Posterior vena cava (tissue), 2 donors: ENCODE data around the gene ZNF783. TPM values are rescaled to one million over a fixed set of nuclear protein-coding genes. Genes with fewer than 3 reads are reported as not detected.
A peak's percentile ranks its signal among the peaks of the same experiment; 100 is the strongest.
"Not testable (repeated sequence)": the region's sequence is repeated elsewhere in the genome, so short reads cannot be mapped to it uniquely, and the experiment has no call there.

Source experiments
- DNase-seq: peaks from one replicate; pipeline ENCODE4 v3.0.0-alpha.2; 2020; ENCODE audit warnings: low spot score
- intact Hi-C, 2 donors: fragments of 100-400 bp; cut with DNase I; formaldehyde crosslinking; loops; one replicate each; pipeline versions ENCODE4 v1.14.1 to v1.14.2; 2022 to 2023
- long read RNA-seq, 2 donors: library from polyadenylated mRNA; unstranded; transcript quantifications; one replicate each; pipeline ENCODE4 v2.0.0, GENCODE V29; 2020 to 2021
- total RNA-seq, 2 donors: library from RNA; stranded (reverse); fragmentation: NEBNext Ultra II Directional; extraction: Animal tissue kit (Norgen Biotek cat#: 25700); gene quantifications; one replicate each; pipeline ENCODE4 v1.2.1, GENCODE V29; 2021
- donor health status: DM: yes; HTN: yes; CAD: no.
- donor health status: DM: yes; HTN: yes; CAD: no.

Gene ZNF783
- 10 to 100 TPM; 10.8 to 16.3 TPM for total RNA-seq
- long read RNA-seq, donor 1, partial matches to known transcripts: 6 of 10 reads
- long read RNA-seq, donor 1, other reads (novel, unspliced or antisense): 4 of 10 reads
- long read RNA-seq, donor 2, partial matches to known transcripts: 3 of 21 reads
- long read RNA-seq, donor 2, other reads (novel, unspliced or antisense): 18 of 21 reads

GRCh38 chr7:149261829-149262617, at the start of gene ZNF783:
ZNF783 (plus strand) TSS chr7:149262196; CDS start chr7:149262334, 138 bp downstream.
- DNase-seq: peak; percentile 97
- intact Hi-C loops: loop anchor here in 1 of 2 donors (2.0 kb wide), 1 partner anchor 63 kb away; no protein-coding TSS in a partner anchor

GRCh38 chr7:149214020-149214720, 47.8 kb upstream of the ZNF783 start:
- DNase-seq: no peak
- intact Hi-C loops: no loop called here

- intact Hi-C loops: no loop called here
- DNase-seq: no peak
These were observed 45.6 kb upstream of the ZNF783 start for GRCh38 chr7:149216402-149216801.

- DNase-seq: no peak
These were observed 44.4 kb upstream of the ZNF783 start for GRCh38 chr7:149217570-149217969.

GRCh38 chr7:149218469-149219420, 43.3 kb upstream of the ZNF783 start:
- intact Hi-C loops: no loop called here
- no peak for DNase-seq

More at GRCh38 chr7:149217570-149217969, 44.4 kb upstream of the ZNF783 start:
- intact Hi-C loops: no loop called here

GRCh38 chr7:149220534-149220933, 41.5 kb upstream of the ZNF783 start:
- no peak for DNase-seq
- intact Hi-C loops: no loop called here

- no peak for DNase-seq
- intact Hi-C loops: no loop called here
These were observed 38.8 kb upstream of the ZNF783 start for GRCh38 chr7:149223176-149223575.

GRCh38 chr7:149223761-149224160, 38.2 kb upstream of the ZNF783 start:
- intact Hi-C loops: no loop called here
- DNase-seq: no peak

- intact Hi-C loops: no loop called here
- no peak for DNase-seq
These were observed 37.6 kb upstream of the ZNF783 start for GRCh38 chr7:149224352-149224751.

- no peak for DNase-seq
- intact Hi-C loops: no loop called here
These were observed 36.9 kb upstream of the ZNF783 start for GRCh38 chr7:149225106-149225505.

- DNase-seq: no peak
These were observed 36.3 kb upstream of the ZNF783 start for GRCh38 chr7:149225656-149226055.

GRCh38 chr7:149226366-149226765, 35.6 kb upstream of the ZNF783 start:
- intact Hi-C loops, DNase-seq: not testable (repeated sequence)

More at GRCh38 chr7:149225656-149226055, 36.3 kb upstream of the ZNF783 start:
- intact Hi-C loops: no loop called here

- no peak for DNase-seq
- intact Hi-C loops: no loop called here
These were observed 35.0 kb upstream of the ZNF783 start for GRCh38 chr7:149226840-149227494.

- intact Hi-C loops: no loop called here
- no peak for DNase-seq
These were observed 33.0 kb upstream of the ZNF783 start for GRCh38 chr7:149228831-149229471.

- no peak for DNase-seq
- intact Hi-C loops: no loop called here
These were observed 32.5 kb upstream of the ZNF783 start for GRCh38 chr7:149229526-149229925.

GRCh38 chr7:149232362-149232761, 29.6 kb upstream of the ZNF783 start:
- intact Hi-C loops: no loop called here
- DNase-seq: no peak

GRCh38 chr7:149233655-149234204, 28.3 kb upstream of the ZNF783 start:
- intact Hi-C loops, DNase-seq: not testable (repeated sequence)

GRCh38 chr7:149237502-149237901, 24.5 kb upstream of the ZNF783 start:
- DNase-seq: no peak
- intact Hi-C loops: no loop called here
